Activated CD4-positive, alpha-beta T cell treated with anti-CD3 and anti-CD28 coated beads for 36 hours (primary cell): Measurements from ENCODE around the gene TMC4. TPM values are rescaled to one million over a fixed set of nuclear protein-coding genes. Genes with fewer than 3 reads are reported as not detected.
"Not testable (repeated sequence)": the region's sequence is repeated elsewhere in the genome, so short reads cannot be mapped to it uniquely, and the experiment has no call there.

ENCODE experiments used
- ATAC-seq: fragments of 200-7000 bp; cut with Tn5 transposase; one replicate; pipeline ENCODE4 v1.10.0; 2021; ENCODE audit warnings: mild to moderate bottlenecking, moderate library complexity
- CTCF ChIA-PET: fragments of 350-600 bp; sonication (Branson Sonifier 250); formaldehyde crosslinking; loops from one replicate; lab custom pipeline; 2021; ENCODE audit warnings: antibody characterized with exemption; lab: Charles Lee
- POLR2A ChIA-PET: fragments of 350-600 bp; sonication (Branson Sonifier 250); formaldehyde crosslinking; loops from one replicate; lab custom pipeline; 2021; ENCODE audit warnings: antibody characterized with exemption, inconsistent platforms; lab: Charles Lee
- DNase-seq: peaks from one replicate; pipeline ENCODE4 v3.0.0-alpha.2; 2020
- H3K27ac Mint-ChIP-seq: one replicate; pipeline ENCODE4 v1.8.0; 2021; ENCODE audit warnings: mixed read lengths
- H3K27me3 Mint-ChIP-seq: one replicate; pipeline ENCODE4 v1.8.0; 2021; ENCODE audit warnings: mixed read lengths
- H3K36me3 Mint-ChIP-seq: one replicate; pipeline ENCODE4 v1.8.0; 2021; ENCODE audit warnings: low read depth, mixed read lengths
- H3K4me1 Mint-ChIP-seq: one replicate; pipeline ENCODE4 v1.8.0; 2021; ENCODE audit warnings: mixed read lengths
- H3K4me3 Mint-ChIP-seq: one replicate; pipeline ENCODE4 v1.8.0; 2021; ENCODE audit warnings: mild to moderate bottlenecking, moderate library complexity, mixed read lengths
- H3K9me3 Mint-ChIP-seq: one replicate; pipeline ENCODE4 v1.8.0; 2021; ENCODE audit warnings: low read depth, mixed read lengths
- intact Hi-C, 2 experiments: fragments of 100-400 bp; cut with DNase I in 1 of 2; cut with micrococcal nuclease in 1 of 2; formaldehyde crosslinking; loops; one replicate each; pipeline versions ENCODE4 v1.14.2 to v1.15.1; 2022 to 2024; cut with DNase I, micrococcal nuclease
- total RNA-seq, 2 experiments: library from RNA; stranded (reverse); gene quantifications; one replicate each; pipeline ENCODE4 v1.2.3, GENCODE V29; 2021

Gene TMC4
- total RNA-seq, 2 experiments from 2014 or later: 0.39 to 0.55 TPM

- ChIA-PET POLR2A (interaction anchor here (0.9 to 3.8 kb wide), 2 partner anchors 8 to 13 kb away, joined by 3 to 75 read pairs; partner anchors contain the start of genes MBOAT7 and TSEN34), CTCF (no interaction called here)
- Mint-ChIP-seq H3K36me3 (peaks cover 73% of the 10 kb centered on the region), H3K27me3 (no peaks in the 10 kb centered on the region), H3K4me3 (peak overlapping the region; percentile 97), H3K4me1 (peaks cover 67% of the 10 kb centered on the region), H3K27ac (peak overlapping the region; percentile 100), H3K9me3 (no peaks in the 10 kb centered on the region)
- no peak for DNase-seq
- ATAC-seq: no peak
- intact Hi-C loops: loop anchor here (5.0 kb wide), 3 partner anchors 46 to 1054 kb away; partner anchors contain the start of genes LENG1 (in 1 of the 2), PPP6R1 (in 1 of the 2) and ZNF761 (in 1 of the 2)
These were observed 30.2 kb upstream of the TMC4 start for GRCh38 chr19:54203151-54203611.

GRCh38 chr19:54201980-54202379 is 29.0 kb upstream of the TMC4 start:
- peaks cover 55% of the 10 kb centered on the region for H3K4me1 Mint-ChIP-seq
- no peaks in the 10 kb centered on the region for H3K9me3 Mint-ChIP-seq
- H3K4me3 Mint-ChIP-seq: peak overlapping the region; percentile 97
- DNase-seq: no peak
- peaks cover 63% of the 10 kb centered on the region for H3K36me3 Mint-ChIP-seq
- H3K27me3 Mint-ChIP-seq: no peaks in the 10 kb centered on the region
- CTCF ChIA-PET: no interaction called here
- intact Hi-C loops: loop anchor here (1.0 to 5.0 kb wide), 7 partner anchors 8 to 1055 kb away; partner anchors contain the start of genes CNOT3 (in 1 of the 2), LENG1 (in 1 of the 2), LENG8 (in 1 of the 2) and NDUFA3 (in 1 of the 2)
- POLR2A ChIA-PET: interaction anchor here (3.8 kb wide), 1 partner anchor 11 kb away, joined by 75 read pairs; the partner anchor contains the start of genes MBOAT7 and TSEN34
- H3K27ac Mint-ChIP-seq: peak overlapping the region; percentile 100
- no peak for ATAC-seq

DNA sequence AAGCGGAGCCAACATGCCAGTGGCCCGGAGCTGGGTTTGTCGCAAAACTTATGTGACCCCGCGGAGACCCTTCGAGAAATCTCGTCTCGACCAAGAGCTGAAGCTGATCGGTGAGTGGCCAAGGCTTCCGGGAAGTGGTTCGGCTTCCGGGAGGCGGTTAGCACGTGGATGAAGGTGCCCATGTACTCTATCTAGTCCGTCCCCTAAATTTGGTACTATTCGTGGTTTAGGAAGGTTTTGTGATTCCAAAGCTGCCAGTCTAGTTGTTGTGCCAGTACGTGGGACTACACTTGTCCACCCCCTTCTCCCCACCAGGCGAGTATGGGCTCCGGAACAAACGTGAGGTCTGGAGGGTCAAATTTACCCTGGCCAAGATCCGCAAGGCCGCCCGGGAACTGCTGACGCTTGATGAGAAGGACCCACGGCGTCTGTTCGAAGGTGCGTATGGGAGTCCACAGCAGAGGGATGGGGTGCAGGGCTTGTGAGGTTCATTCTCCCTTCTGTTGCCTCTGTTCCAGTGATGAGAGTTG is 28.3 kb upstream of the TMC4 start:
- DNase-seq (peak; percentile 19), ATAC-seq (no peak)
- Mint-ChIP-seq H3K9me3 (no peaks in the 10 kb centered on the region), H3K36me3 (peaks cover 56% of the 10 kb centered on the region), H3K4me3 (peak overlapping the region; percentile 97), H3K27me3 (no peaks in the 10 kb centered on the region), H3K27ac (peak overlapping the region; percentile 100), H3K4me1 (peaks cover 48% of the 10 kb centered on the region)
- POLR2A ChIA-PET: interaction anchor here (0.6 to 3.8 kb wide), 4 partner anchors 10 to 64 kb away, joined by 5 to 75 read pairs (median 10); partner anchors contain the start of genes CNOT3, MBOAT7 and TSEN34
- intact Hi-C loops: loop anchor here (1.0 to 5.0 kb wide), 7 partner anchors 9 to 1056 kb away; partner anchors contain the start of genes CNOT3 (in 1 of the 2), LENG1 (in 1 of the 2), LENG8 (in 1 of the 2) and NDUFA3 (in 1 of the 2)
- CTCF ChIA-PET: interaction anchor here (1.3 kb wide), 1 partner anchor 12 kb away, joined by 3 read pairs; the partner anchor contains the start of gene MBOAT7

DNA sequence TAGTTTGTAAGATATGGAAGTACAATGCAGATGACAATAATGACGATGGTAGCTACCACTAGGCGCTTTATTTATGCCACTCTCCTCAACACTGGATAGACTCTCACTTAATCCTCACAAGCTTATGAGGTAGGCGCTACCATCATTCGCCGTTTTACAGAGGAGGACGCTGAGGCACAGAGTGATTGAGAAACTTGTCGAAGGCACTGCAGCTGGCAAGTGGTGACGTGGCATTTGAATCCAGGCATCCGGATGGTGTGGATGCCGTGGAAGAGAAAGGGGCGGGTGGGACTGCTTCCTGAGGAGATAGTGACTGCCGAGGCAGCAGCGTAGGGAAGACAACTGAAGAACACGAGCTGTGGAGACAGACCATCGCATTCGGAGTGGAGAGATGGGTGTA is 26.4 kb upstream of the TMC4 start:
- H3K4me1 Mint-ChIP-seq: peaks cover 29% of the 10 kb centered on the region
- ChIA-PET POLR2A (interaction anchor here (0.5 to 2.3 kb wide), 4 partner anchors 9 to 175 kb away, joined by 3 to 8 read pairs (median 3); partner anchors contain the start of gene MBOAT7), CTCF (interaction anchor here (0.6 to 1.4 kb wide), 3 partner anchors 9 to 1204 kb away, joined by 3 to 4 read pairs (median 4); partner anchors contain the start of gene TSEN34)
- intact Hi-C loops: loop anchor here in 1 of 2 experiments (10.0 kb wide), 1 partner anchor 1095 kb away; the partner anchor contains the start of gene ZNF160
- peaks cover 46% of the 10 kb centered on the region for H3K36me3 Mint-ChIP-seq
- DNase-seq: no peak
- H3K27me3 Mint-ChIP-seq: no peaks in the 10 kb centered on the region
- ATAC-seq: no peak
- H3K27ac Mint-ChIP-seq: peak overlapping the region; percentile 83
- peak overlapping the region; percentile 97 for H3K4me3 Mint-ChIP-seq
- H3K9me3 Mint-ChIP-seq: no peaks in the 10 kb centered on the region

GRCh38 chr19:54197121-54197520 is 24.2 kb upstream of the TMC4 start:
- H3K36me3 Mint-ChIP-seq: peaks cover 36% of the 10 kb centered on the region
- ChIA-PET CTCF (no interaction called here), POLR2A (no interaction called here)

GRCh38 chr19:54196536-54196935 is 23.6 kb upstream of the TMC4 start:
- intact Hi-C loops: loop anchor here in 1 of 2 experiments (10.0 kb wide), 1 partner anchor 1092 kb away; the partner anchor contains the start of gene ZNF160
- POLR2A ChIA-PET: no interaction called here
- ATAC-seq (no peak), DNase-seq (no peak)
- Mint-ChIP-seq H3K9me3 (no peaks in the 10 kb centered on the region), H3K4me1 (peaks cover 22% of the 10 kb centered on the region), H3K27me3 (no peaks in the 10 kb centered on the region), H3K27ac (no peak overlapping the region), H3K36me3 (peaks cover 31% of the 10 kb centered on the region), H3K4me3 (no peak overlapping the region)
- CTCF ChIA-PET: no interaction called here

More at GRCh38 chr19:54197121-54197520, 24.2 kb upstream of the TMC4 start:
- Mint-ChIP-seq H3K4me1 (peaks cover 16% of the 10 kb centered on the region), H3K4me3 (no peak overlapping the region), H3K27me3 (no peaks in the 10 kb centered on the region), H3K9me3 (no peaks in the 10 kb centered on the region), H3K27ac (no peak overlapping the region)
- intact Hi-C loops: loop anchor here in 1 of 2 experiments (10.0 kb wide), 1 partner anchor 1092 kb away; the partner anchor contains the start of gene ZNF160
- DNase-seq (no peak), ATAC-seq (no peak)

DNA sequence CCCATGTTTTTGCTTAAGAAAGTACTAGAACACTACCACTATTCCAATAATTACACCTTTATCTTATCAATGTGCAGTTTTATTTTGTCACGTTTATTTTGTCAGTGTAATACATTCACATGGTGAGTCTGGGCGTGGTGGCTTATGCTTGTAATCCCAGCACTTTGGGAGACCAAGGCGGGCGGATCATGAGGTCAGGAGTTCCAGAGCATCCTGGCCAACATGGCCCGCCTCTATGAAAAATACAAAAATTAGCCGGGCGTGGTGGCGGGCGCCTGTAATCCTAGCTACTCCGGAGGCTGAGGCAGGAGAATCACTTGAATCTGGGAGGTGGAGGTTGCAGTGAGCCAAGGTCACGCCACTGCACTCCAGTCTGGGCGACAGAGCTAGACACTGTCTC is 21.5 kb upstream of the TMC4 start:
- intact Hi-C loops: loop anchor here (5.0 to 10.0 kb wide), 2 partner anchors 327 to 1090 kb away; partner anchors contain the start of genes MYADM (in 1 of the 2) and ZNF160 (in 1 of the 2)
- H3K36me3 Mint-ChIP-seq: peaks cover 21% of the 10 kb centered on the region
- not testable (repeated sequence) for H3K4me3 Mint-ChIP-seq

DNA sequence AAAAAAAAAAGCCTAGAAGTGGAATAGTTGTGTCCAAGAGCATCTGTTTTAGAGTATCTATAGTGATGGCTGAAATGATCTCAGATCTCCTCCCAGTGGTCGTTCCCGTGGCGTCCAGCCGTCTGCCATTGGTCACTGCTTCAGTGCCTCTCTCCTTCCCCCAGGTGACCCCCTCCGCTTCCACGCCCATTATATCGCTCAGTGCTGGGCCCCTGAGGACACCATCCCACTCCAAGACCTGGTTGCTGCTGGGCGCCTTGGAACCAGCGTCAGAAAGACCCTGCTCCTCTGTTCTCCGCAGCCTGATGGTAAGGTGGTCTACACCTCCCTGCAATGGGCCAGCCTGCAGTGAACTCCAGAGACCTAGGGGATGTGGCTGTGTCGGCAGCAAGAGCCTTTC is 20.1 kb upstream of the TMC4 start:
- Mint-ChIP-seq H3K36me3 (peaks cover 22% of the 10 kb centered on the region), H3K27me3 (no peaks in the 10 kb centered on the region), H3K9me3 (no peaks in the 10 kb centered on the region), H3K27ac (peak overlapping the region; percentile 31), H3K4me1 (peaks cover 20% of the 10 kb centered on the region), H3K4me3 (peak overlapping the region; percentile 76)
- no peak for DNase-seq
- no peak for ATAC-seq
- intact Hi-C loops: loop anchor here (5.0 to 10.0 kb wide), 2 partner anchors 326 to 1088 kb away; partner anchors contain the start of genes MYADM (in 1 of the 2) and ZNF160 (in 1 of the 2)
- ChIA-PET POLR2A (interaction anchor here (1.9 kb wide), 1 partner anchor 15 kb away, joined by 4 read pairs; no protein-coding TSS in a partner anchor), CTCF (no interaction called here)

More for the DNA sequence above, 21.5 kb upstream of the TMC4 start:
- not testable (repeated sequence) for H3K27me3 Mint-ChIP-seq, ATAC-seq, DNase-seq, H3K9me3 Mint-ChIP-seq, H3K27ac Mint-ChIP-seq
- peaks cover 19% of the 10 kb centered on the region for H3K4me1 Mint-ChIP-seq
- POLR2A ChIA-PET: interaction anchor here (1.9 kb wide), 1 partner anchor 13 kb away, joined by 4 read pairs; no protein-coding TSS in a partner anchor
- CTCF ChIA-PET: interaction anchor here (1.0 to 1.1 kb wide), 2 partner anchors 11 to 26 kb away, joined by 3 read pairs; no protein-coding TSS in a partner anchor

DNA sequence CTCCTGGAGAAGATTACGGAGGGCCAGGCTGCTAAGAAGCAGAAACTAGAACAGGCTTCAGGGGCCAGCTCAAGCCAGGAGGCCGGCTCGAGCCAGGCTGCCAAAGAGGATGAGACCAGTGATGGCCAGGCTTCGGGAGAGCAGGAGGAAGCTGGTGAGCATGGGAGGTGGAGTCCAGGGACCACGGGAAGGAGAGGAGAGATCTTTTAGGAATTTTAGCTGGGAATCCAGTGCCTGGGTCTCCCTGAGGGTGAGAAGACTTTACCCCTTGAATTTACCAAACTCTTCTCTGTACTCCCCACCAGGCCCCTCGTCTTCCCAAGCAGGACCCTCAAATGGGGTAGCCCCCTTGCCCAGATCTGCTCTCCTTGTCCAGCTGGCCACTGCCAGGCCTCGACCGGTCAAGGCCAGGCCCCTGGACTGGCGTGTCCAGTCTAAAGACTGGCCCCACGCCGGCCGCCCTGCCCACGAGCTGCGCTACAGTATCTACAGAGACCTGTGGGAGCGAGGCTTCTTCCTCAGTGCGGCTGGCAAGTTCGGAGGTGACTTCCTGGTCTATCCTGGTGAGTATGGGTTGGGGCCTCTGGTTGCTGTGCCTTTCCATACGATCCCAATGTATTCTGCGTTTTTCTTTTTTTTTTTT is 19.0 kb upstream of the TMC4 start:
- Mint-ChIP-seq H3K27me3 (no peaks in the 10 kb centered on the region), H3K9me3 (no peaks in the 10 kb centered on the region), H3K4me3 (peak overlapping the region; percentile 76), H3K36me3 (peaks cover 30% of the 10 kb centered on the region), H3K4me1 (peaks cover 31% of the 10 kb centered on the region), H3K27ac (peak overlapping the region; percentile 83)
- CTCF ChIA-PET: interaction anchor here (0.6 to 1.5 kb wide), 3 partner anchors 33 to 1142 kb away, joined by 3 to 9 read pairs (median 4); partner anchors contain the start of gene LENG1
- ATAC-seq: no peak
- DNase-seq: no peak
- intact Hi-C loops: loop anchor here (1.0 to 10.0 kb wide), 7 partner anchors 8 to 1463 kb away; partner anchors contain the start of genes MYADM (in 1 of the 2), RPL28 (in 1 of the 2), RPS9 (in 1 of the 2) and TMEM238 (in 1 of the 2)
- POLR2A ChIA-PET: interaction anchor here (3.0 to 4.2 kb wide), 3 partner anchors 10 to 54 kb away, joined by 32 to 75 read pairs (median 35); partner anchors contain the start of genes CNOT3 and RPS9
